Esophagus squamous epithelium (tissue), 5 donors: ENCODE data around the gene APLN. TPM values are rescaled to one million over a fixed set of nuclear protein-coding genes. Genes with fewer than 3 reads are reported as not detected.

ENCODE experiments used
- DNase-seq: peaks from one replicate; lab custom pipeline; 2025; lab: John Stamatoyannopoulos, UW
- H3K27ac ChIP-seq, 4 donors: fragments of 200-600 bp; sonication (generic); one replicate each; pipeline ENCODE4 v1.5.1; 2016 to 2019; ENCODE audit warnings: mild to moderate bottlenecking in 1 of 4
- H3K27me3 ChIP-seq, 4 donors: fragments of 200-600 bp; sonication (generic); 1 replicate in 3 of 4; 2 replicates in 1 of 4; pipeline versions ENCODE4 v1.5.1 to v1.6.0; 2017 to 2021; ENCODE audit warnings: antibody characterized with exemption in 1 of 4
- H3K36me3 ChIP-seq, 3 donors: fragments of 200-600 bp; sonication (generic); one replicate each; pipeline ENCODE4 v1.5.1; 2016 to 2019
- H3K4me1 ChIP-seq, 3 donors: fragments of 200-600 bp; sonication (generic); one replicate each; pipeline ENCODE4 v1.5.1; 2017 to 2019
- H3K4me3 ChIP-seq, 4 donors: fragments of 200-600 bp; sonication (generic); 1 replicate in 3 of 4; 2 replicates in 1 of 4; pipeline ENCODE4 v1.5.1; 2016 to 2019; ENCODE audit warnings: mild to moderate bottlenecking in 2 of 4, moderate library complexity in 1 of 4
- H3K9me3 ChIP-seq, 3 donors: fragments of 200-600 bp; sonication (generic); one replicate each; pipeline ENCODE4 v1.5.1; 2016 to 2019
- POLR2A ChIP-seq, 4 donors: fragments of 450-650 bp; IDR thresholded peaks; one replicate each; pipeline ENCODE4 v1.6.1; 2017; ENCODE audit warnings: antibody characterized with exemption in 4 of 4, mild to moderate bottlenecking in 4 of 4, moderate library complexity in 3 of 4
- WGBS, 2 donors: methylation state at CpG; one replicate each; pipeline ENCODE4 v1.1.5; 2018; 5-methylcytosine and 5-hydroxymethylcytosine counted together
- intact Hi-C: fragments of 100-400 bp; cut with DNase I; formaldehyde crosslinking; loops from one replicate; pipeline ENCODE4 v1.15.0; 2022
- total RNA-seq, 4 donors: library from RNA; depleted of rRNA; stranded (reverse); fragments of >200 nt; gene quantifications; one replicate each; pipeline ENCODE4 v1.1.0, GENCODE V29; 2016
- TF ChIP-seq, protein P1 (sequence below), 6 experiments: fragments of 450-650 bp in 4 of 6; fragments of 200-600 bp in 2 of 6; sonication (generic) in 2 of 6; IDR thresholded peaks; one replicate each; pipeline ENCODE4 v1.5.1; 2016 to 2019; ENCODE audit warnings: antibody characterized with exemption in 6 of 6, mild to moderate bottlenecking in 4 of 6, moderate library complexity in 4 of 6
- donor health status: DM: yes; HTN: yes; CAD: no.

APLN gene
- total RNA-seq, 4 donors from 2014 or later: 0.09 to 0.53 (median 0.44) TPM

DNA sequence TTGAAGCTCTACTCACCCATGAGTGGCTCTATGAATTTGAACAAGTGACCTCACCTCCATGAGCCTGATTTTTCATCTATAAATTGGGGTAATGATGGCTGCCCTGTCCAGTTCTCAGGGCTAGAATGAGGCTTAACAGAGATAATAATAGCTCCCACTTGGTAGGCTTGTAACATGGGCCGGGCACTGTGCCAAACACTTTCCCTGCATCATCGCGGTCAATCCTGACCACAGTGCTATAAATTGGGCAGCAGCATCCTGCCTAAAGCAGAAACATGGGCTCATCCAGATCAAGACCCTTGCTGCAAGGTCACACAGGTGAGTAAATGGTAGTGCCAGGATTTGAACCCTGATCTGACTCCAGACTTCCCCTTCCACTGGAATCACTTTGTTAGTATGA is 12.8 kb downstream of the APLN start:
- DNase-seq: no peak
- peaks cover 0 to 5% (median 4%) of the 10 kb centered on the region in 3 donors for H3K4me1 ChIP-seq

DNA sequence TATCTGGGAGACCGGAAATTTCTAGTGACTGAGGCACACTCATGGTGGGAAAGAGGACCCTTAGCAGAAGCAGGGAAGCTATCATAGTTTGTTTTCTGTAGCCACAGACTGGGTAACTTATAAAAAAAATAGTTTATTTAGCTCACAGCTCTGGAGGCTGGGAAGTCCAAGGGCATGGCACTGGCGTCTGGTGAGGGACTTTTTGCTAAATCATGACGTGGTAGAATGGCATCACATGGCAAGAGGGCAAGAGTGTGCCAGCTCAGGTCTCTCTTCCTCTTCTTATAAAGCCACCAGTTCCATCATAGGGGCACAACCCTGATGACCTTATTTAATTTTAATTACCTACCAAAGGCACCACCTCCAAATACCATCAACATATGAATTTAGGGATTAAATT is 13.3 kb downstream of the APLN start:
- DNase-seq: no peak
- Histone ChIP-seq H3K4me1 (peaks cover 0 to 10% (median 4%) of the 10 kb centered on the region in 3 donors), H3K9me3 (no peaks in the 10 kb centered on the region), H3K27me3 (no peaks in the 10 kb centered on the region), H3K4me3 (no peak overlapping the region), H3K36me3 (no peaks in the 10 kb centered on the region), H3K27ac (no peak overlapping the region)
- TF ChIP-seq, protein P1, sequence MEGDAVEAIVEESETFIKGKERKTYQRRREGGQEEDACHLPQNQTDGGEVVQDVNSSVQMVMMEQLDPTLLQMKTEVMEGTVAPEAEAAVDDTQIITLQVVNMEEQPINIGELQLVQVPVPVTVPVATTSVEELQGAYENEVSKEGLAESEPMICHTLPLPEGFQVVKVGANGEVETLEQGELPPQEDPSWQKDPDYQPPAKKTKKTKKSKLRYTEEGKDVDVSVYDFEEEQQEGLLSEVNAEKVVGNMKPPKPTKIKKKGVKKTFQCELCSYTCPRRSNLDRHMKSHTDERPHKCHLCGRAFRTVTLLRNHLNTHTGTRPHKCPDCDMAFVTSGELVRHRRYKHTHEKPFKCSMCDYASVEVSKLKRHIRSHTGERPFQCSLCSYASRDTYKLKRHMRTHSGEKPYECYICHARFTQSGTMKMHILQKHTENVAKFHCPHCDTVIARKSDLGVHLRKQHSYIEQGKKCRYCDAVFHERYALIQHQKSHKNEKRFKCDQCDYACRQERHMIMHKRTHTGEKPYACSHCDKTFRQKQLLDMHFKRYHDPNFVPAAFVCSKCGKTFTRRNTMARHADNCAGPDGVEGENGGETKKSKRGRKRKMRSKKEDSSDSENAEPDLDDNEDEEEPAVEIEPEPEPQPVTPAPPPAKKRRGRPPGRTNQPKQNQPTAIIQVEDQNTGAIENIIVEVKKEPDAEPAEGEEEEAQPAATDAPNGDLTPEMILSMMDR (IDR thresholded peaks at IDR 0.05): no peak
- no peak for TF ChIP-seq POLR2A (IDR thresholded peaks at IDR 0.05)
- intact Hi-C loops: no loop called here
- WGBS, 2 donors: 56 to 63% methylated on average over 2 of the region's 3 CpGs

More for the DNA sequence above, 12.8 kb downstream of the APLN start:
- no peak overlapping the region for H3K4me3 ChIP-seq
- WGBS, 2 donors: 77% methylated on average over 3 of the region's 3 CpGs; no CpG with 5 or more reads in 1 of the 2 donors
- H3K27ac ChIP-seq: no peak overlapping the region
- intact Hi-C loops: no loop called here
- TF ChIP-seq POLR2A (IDR thresholded peaks at IDR 0.05): no peak
- TF ChIP-seq, protein P1 (IDR thresholded peaks at IDR 0.05): no peak
- H3K36me3 ChIP-seq: no peaks in the 10 kb centered on the region
- no peaks in the 10 kb centered on the region for H3K9me3 ChIP-seq
- H3K27me3 ChIP-seq: no peaks in the 10 kb centered on the region

DNA sequence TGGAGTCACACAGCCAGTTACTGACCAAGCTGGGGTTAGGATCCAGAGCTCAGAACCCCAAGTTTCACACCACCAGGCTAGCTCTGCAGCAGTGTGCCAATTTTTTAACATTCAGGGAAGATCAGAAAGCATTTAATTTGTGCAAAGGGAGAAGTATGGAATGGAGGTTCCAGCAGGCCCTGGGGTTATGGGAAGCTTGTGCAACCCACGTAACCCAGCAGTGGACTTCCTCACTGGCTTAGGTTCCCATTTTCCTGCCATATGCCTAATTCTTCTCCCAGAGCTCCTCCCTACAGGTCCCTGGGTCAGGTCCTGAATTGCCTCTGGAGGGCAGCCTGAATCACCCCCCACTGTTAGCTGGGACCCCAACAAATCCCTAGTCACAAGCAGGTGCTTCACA is 14.0 kb downstream of the APLN start:
- Histone ChIP-seq H3K36me3 (no peaks in the 10 kb centered on the region), H3K27me3 (no peaks in the 10 kb centered on the region), H3K4me1 (peaks cover 0 to 17% (median 4%) of the 10 kb centered on the region in 3 donors), H3K4me3 (no peak overlapping the region), H3K27ac (no peak overlapping the region), H3K9me3 (no peaks in the 10 kb centered on the region)
- 17 to 80% methylated on average over 1 of the region's 1 CpG for WGBS, 2 donors
- TF ChIP-seq, protein P1 (IDR thresholded peaks at IDR 0.05): no peak
- DNase-seq: no peak
- intact Hi-C loops: no loop called here

DNA sequence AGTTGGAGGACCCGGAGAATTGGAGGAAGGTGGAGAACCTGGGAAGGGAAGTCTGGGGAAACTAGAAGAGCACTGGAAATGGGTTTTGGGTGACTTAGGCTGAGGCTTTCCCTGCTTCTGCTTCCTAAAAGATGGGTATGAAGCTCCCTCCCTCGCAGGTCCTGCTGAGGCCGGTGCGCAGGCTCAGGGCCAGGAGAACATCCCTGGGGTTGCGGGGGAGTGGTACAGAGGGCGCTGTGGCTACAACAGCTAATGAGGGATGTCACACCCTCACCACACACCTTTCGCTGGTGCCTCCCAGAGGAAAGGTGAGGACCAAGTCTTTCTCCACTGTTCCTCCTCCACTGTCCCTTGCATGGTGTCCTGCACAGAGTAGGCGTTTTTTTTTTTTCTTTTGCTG is 15.8 kb downstream of the APLN start:
- no peak for DNase-seq
- WGBS, 2 donors: 81 to 90% methylated on average over 3 to 4 of the region's 8 CpGs
- H3K27me3 ChIP-seq: peaks cover 0 to 3% (median 0%) of the 10 kb centered on the region in 4 donors
- H3K9me3 ChIP-seq: no peaks in the 10 kb centered on the region
- no peaks in the 10 kb centered on the region for H3K36me3 ChIP-seq
- peaks cover 0 to 17% (median 4%) of the 10 kb centered on the region in 3 donors for H3K4me1 ChIP-seq
- intact Hi-C loops: no loop called here
- TF ChIP-seq POLR2A (IDR thresholded peaks at IDR 0.05): no peak
- TF ChIP-seq, protein P1 (IDR thresholded peaks at IDR 0.05): no peak
- H3K4me3 ChIP-seq: no peak overlapping the region
- no peak overlapping the region for H3K27ac ChIP-seq

DNA sequence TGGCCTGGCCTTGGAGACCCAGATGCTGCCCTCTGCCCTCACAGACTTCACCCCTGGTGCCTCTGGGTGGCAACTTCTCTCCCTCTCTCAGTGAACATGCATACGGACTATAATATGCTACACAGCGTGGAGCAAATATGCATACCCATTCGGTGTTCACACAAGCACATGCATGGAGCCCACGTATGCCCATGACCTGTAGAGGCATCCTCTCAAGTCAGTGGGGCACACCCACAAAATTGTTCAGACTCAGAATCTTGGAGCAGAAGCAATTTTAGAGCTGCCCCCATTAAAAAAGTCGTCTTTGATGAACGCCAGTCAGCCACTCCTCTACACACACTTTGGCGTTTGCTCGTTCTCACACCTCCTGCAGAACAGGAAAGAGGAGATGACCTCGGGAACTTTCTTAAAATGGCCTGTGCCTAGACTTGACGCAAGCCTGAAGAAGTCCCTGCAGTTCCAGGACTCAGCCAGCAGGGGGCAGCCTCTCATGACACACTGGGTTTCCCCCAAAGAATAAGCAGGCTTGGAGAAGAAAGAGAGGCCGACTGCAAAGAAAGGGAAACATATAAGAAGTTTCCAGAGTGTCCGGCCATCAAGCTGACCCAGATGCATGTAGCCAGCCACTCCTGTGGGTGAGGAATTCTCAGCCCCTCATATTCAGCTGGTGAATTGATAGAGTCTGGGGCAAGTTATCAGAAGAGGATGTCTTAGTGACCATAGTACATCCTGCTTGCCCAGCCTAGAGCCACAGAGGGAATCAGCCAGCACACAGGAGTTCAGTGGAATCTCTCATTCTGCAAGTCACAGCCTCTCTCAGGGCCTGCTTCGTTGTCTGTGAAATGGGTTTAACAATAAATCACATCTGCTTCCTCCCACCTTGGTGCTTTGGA is 17.3 kb downstream of the APLN start:
- WGBS, 2 donors: 10 to 37% methylated on average over 3 to 8 of the region's 13 CpGs
- Histone ChIP-seq H3K9me3 (no peaks in the 10 kb centered on the region), H3K4me3 (no peak overlapping the region), H3K4me1 (peaks cover 0 to 20% (median 4%) of the 10 kb centered on the region in 3 donors), H3K27me3 (peaks cover 0 to 3% (median 0%) of the 10 kb centered on the region in 4 donors), H3K27ac (no peak overlapping the region), H3K36me3 (no peaks in the 10 kb centered on the region)
- intact Hi-C loops: no loop called here
- no peak for TF ChIP-seq POLR2A (IDR thresholded peaks at IDR 0.05)
- TF ChIP-seq, protein P1 (IDR thresholded peaks at IDR 0.05): peak; percentile 85 to 96 (median 88)
- peak; percentile 3 for DNase-seq
